HepG2 (cell line): ENCODE results near the gene MEAF6. TPM values are rescaled to one million over a fixed set of nuclear protein-coding genes. Genes with fewer than 3 reads are reported as not detected.

Experiments
- ADNP ChIP-seq: sonication (generic); formaldehyde crosslinking; IDR thresholded peaks from 2 replicates; pipeline ENCODE4 v1.4.0; 2020; ENCODE audit warnings: missing genetic modification reagents
- AHDC1 ChIP-seq: sonication (generic); formaldehyde crosslinking; IDR thresholded peaks from 2 replicates; pipeline ENCODE4 v1.5.1; 2020; ENCODE audit warnings: mild to moderate bottlenecking, missing genetic modification reagents, borderline replicate concordance
- CEBPZ ChIP-seq: IDR thresholded peaks from 2 replicates; pipeline ENCODE4 v1.6.1; 2012; ENCODE audit warnings: low read length, improper control_type of control experiment
- FOXP1 ChIP-seq, 2 experiments: fragments of 450-650 bp in 1 of 2; IDR thresholded peaks; 2 replicates each; pipeline ENCODE4 v1.6.1; 2017 to 2018; ENCODE audit warnings: antibody characterized with exemption in 1 of 2
- GPN1 ChIP-seq: sonication (generic); formaldehyde crosslinking; IDR thresholded peaks from 2 replicates; pipeline ENCODE4 v1.5.1; 2020; ENCODE audit warnings: missing genetic modification reagents, borderline replicate concordance
- MIXL1 ChIP-seq: IDR thresholded peaks from 2 replicates; pipeline ENCODE4 v1.6.1; 2016
- PAWR ChIP-seq: sonication (generic); formaldehyde crosslinking; IDR thresholded peaks from 2 replicates; pipeline ENCODE4 v1.4.0; 2020; ENCODE audit warnings: missing genetic modification reagents, mild to moderate bottlenecking, borderline replicate concordance
- PBX3 ChIP-seq: sonication (generic); formaldehyde crosslinking; IDR thresholded peaks from 2 replicates; pipeline ENCODE4 v1.8.1; 2023; ENCODE audit warnings: missing genetic modification reagents, inconsistent platforms, borderline replicate concordance
- PLRG1 ChIP-seq: fragments of 450-650 bp; conservative IDR thresholded peaks from 2 replicates; pipeline ENCODE4 v1.6.1; 2016
- TBX2 ChIP-seq: sonication (generic); formaldehyde crosslinking; IDR thresholded peaks from 2 replicates; pipeline ENCODE4 v1.5.0; 2020; ENCODE audit warnings: missing genetic modification reagents, mild to moderate bottlenecking, borderline replicate concordance
- TRAFD1 ChIP-seq: sonication (generic); formaldehyde crosslinking; IDR thresholded peaks from 2 replicates; pipeline ENCODE4 v1.5.1; 2020; ENCODE audit warnings: missing genetic modification reagents, mild to moderate bottlenecking, borderline replicate concordance
- ZNF143 ChIP-seq: sonication (generic); formaldehyde crosslinking; IDR thresholded peaks from 2 replicates; pipeline ENCODE4 v1.4.0; 2020; ENCODE audit warnings: missing genetic modification reagents
- ZNF691 ChIP-seq: sonication (generic); formaldehyde crosslinking; IDR thresholded peaks from 2 replicates; pipeline ENCODE4 v1.4.0; 2020; ENCODE audit warnings: missing genetic modification reagents, low read depth, mild to moderate bottlenecking, borderline replicate concordance
- ZNF747 ChIP-seq: sonication (generic); formaldehyde crosslinking; IDR thresholded peaks from 2 replicates; pipeline ENCODE4 v1.8.1; 2023; ENCODE audit warnings: missing genetic modification reagents, mild to moderate bottlenecking, borderline replicate concordance
- ZSCAN29 ChIP-seq: sonication (generic); formaldehyde crosslinking; conservative IDR thresholded peaks from 2 replicates; pipeline ENCODE4 v1.4.0; 2020; ENCODE audit warnings: mild to moderate bottlenecking, missing genetic modification reagents
- polyA plus RNA-seq, 8 experiments: library from polyadenylated mRNA; depleted of rRNA in 3 of 8; stranded (reverse) in 7 of 8; unstranded in 1 of 8; fragments of >200 nt; fragmentation: Illumina TruSeq in 4 of 8; extraction: Trizol in 4 of 8; gene quantifications; 2 replicates each; pipeline versions ENCODE4 v1.2.1 to v1.2.3, GENCODE V29; 2011 to 2016; ENCODE audit warnings: low read depth in 4 of 8, missing spikeins in 1 of 8, mixed read lengths in 1 of 8; ENCODE audit not compliant: insufficient read depth in 1 of 8
- total RNA-seq, 5 experiments: library from RNA; depleted of rRNA; stranded (reverse); fragments of >200 nt; fragmentation: Illumina TruSeq; extraction: Trizol; gene quantifications; 2 replicates each; pipeline ENCODE4 v1.2.3, GENCODE V29; 2016; ENCODE audit warnings: low read depth in 1 of 5

The MEAF6 gene
- total and polyA plus RNA-seq, 2 of the 13 experiments (the other 11 are each of a cell fraction or from before 2014, with no cell fraction given): 29.5 to 45.6 TPM

- TF ChIP-seq PAWR (no peak), TRAFD1 (no peak), GPN1 (CRISPR knock-in tag) (no peak), TBX2 (CRISPR knock-in tag) (peak; percentile 69), ADNP (CRISPR knock-in tag) (peak; percentile 43; the same call in 1 of the 2 replicates), CEBPZ (no peak), AHDC1 (CRISPR knock-in tag) (no peak), PLRG1 (no peak), ZNF143 (CRISPR knock-in tag) (peak; percentile 96), ZNF747 (CRISPR knock-in tag) (no peak), ZSCAN29 (CRISPR knock-in tag) (no peak), ZNF691 (CRISPR knock-in tag) (no peak), PBX3 (0 out of 2 replicates have a peak, but pooled peaks have one; percentile 59), FOXP1 (IDR thresholded peaks at IDR 0.05) (no peak), FOXP1 (CRISPR knock-in tag; IDR thresholded peaks at IDR 0.05) (0 out of 2 replicates have a peak, but pooled peaks have one; percentile 26), MIXL1 (CRISPR knock-in tag) (no peak)
These were observed 39.6 kb upstream of the MEAF6 start, which contains the start of gene SNIP1 (continued) for GRCh38 chr1:37553927-37554808.
